C4-2B (cell line): Measurements from ENCODE around the gene BCL2L14.

Source experiments
- ZFX ChIP-seq: fragments of 450-650 bp; IDR thresholded peaks from 2 replicates; pipeline ENCODE4 v1.6.1; 2017
- TF ChIP-seq, protein P1 (sequence below): fragments of 450-650 bp; conservative IDR thresholded peaks from 2 replicates; pipeline ENCODE4 v1.5.1; 2017; ENCODE audit warnings: mild to moderate bottlenecking

DNA sequence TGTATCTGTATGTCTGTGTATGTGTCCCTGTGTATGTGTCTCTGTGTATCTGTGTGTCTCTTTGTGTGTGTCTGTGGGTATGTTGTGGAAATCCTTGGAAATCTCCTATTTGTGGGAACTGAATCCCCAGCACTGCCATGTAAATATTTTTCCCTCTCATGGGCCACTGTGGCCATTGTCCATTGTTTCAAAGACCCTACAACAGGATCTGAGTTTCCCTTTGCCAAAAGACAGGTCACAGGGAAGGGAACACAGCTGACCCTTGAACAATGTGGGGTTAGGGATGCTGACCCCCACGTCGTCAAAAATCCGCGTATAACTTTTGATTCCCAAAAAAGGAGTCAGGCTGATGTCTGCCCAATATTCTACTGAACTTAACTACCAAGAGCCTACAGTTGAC is 22.5 kb upstream of the BCL2L14 start:
- TF ChIP-seq, protein P1, sequence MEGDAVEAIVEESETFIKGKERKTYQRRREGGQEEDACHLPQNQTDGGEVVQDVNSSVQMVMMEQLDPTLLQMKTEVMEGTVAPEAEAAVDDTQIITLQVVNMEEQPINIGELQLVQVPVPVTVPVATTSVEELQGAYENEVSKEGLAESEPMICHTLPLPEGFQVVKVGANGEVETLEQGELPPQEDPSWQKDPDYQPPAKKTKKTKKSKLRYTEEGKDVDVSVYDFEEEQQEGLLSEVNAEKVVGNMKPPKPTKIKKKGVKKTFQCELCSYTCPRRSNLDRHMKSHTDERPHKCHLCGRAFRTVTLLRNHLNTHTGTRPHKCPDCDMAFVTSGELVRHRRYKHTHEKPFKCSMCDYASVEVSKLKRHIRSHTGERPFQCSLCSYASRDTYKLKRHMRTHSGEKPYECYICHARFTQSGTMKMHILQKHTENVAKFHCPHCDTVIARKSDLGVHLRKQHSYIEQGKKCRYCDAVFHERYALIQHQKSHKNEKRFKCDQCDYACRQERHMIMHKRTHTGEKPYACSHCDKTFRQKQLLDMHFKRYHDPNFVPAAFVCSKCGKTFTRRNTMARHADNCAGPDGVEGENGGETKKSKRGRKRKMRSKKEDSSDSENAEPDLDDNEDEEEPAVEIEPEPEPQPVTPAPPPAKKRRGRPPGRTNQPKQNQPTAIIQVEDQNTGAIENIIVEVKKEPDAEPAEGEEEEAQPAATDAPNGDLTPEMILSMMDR: no peak
- TF ChIP-seq ZFX: no peak
